Measurements from ENCODE around the gene TRIM2.

TRIM2 gene

DNA sequence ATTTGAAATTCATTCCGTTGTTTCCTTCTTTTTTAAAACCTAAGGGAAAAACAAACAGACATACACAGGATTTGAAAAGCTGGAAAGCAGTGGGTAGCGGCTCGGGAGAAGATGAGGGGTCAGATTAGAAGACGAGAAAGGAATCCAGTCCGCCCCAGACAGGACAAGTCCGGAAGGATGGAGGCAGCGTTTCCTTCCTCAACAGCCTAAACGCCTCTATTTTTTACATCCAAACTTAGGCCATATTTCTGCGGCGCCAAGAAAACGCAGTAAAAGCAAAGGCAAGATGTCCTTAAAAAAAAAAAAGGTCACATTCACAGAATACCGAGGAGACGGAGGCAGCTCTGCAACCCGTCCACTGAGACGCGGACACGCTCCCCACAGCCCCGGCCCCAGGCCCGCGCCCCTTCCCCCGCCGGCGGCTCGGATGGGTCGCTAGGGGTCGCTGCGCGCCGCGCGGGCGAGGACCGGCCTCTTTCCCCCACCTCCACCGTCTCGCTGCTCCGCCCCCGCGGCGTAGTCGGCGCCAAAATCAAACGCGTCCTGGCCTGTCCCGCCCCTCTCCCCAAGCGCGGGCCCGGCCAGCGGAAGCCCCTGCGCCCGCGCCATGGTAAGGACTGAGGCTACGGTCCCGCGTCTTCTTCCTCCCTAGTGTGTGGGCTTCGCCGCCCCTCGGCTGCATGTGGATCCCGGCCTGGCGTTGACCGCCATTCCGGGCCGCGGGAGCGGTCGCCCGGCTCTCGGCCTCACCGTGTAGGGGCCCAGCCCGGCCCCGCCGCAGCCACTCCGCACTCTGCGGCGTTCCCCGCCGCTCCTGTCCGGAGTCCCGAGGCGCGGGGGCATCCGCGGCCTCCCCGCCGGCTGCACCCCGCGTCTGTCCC, 140.1 kb downstream of the TRIM2 start, which contains the start of gene MND1:
Gene MND1, plus strand, starts transcription at position 558 of the 881 bp plus-strand sequence. Its CDS starts 50 bp downstream, at position 608.
- peak; percentile 91 for ATAC-seq (replicated peaks; ENCODE audit: extremely low read depth, poor library complexity, severe bottlenecking)
- H3K4me1 Mint-ChIP-seq: no peaks in the 10 kb centered on the region
- H3K36me3 Mint-ChIP-seq (ENCODE audit: insufficient read depth): peaks cover 3% of the 10 kb centered on the region
- H3K4me3 Mint-ChIP-seq: peak within 1 kb of the TSS; percentile 85
- no peak within 1 kb of the TSS for H3K27ac Mint-ChIP-seq (ENCODE audit: low read depth)
- peaks cover 26% of the 10 kb centered on the region for H3K27me3 Mint-ChIP-seq
- peak; percentile 82 to 91 for DNase-seq (ENCODE audit: low spot score in 2 of 2)
- no peaks in the 10 kb centered on the region for H3K9me3 Mint-ChIP-seq

DNA sequence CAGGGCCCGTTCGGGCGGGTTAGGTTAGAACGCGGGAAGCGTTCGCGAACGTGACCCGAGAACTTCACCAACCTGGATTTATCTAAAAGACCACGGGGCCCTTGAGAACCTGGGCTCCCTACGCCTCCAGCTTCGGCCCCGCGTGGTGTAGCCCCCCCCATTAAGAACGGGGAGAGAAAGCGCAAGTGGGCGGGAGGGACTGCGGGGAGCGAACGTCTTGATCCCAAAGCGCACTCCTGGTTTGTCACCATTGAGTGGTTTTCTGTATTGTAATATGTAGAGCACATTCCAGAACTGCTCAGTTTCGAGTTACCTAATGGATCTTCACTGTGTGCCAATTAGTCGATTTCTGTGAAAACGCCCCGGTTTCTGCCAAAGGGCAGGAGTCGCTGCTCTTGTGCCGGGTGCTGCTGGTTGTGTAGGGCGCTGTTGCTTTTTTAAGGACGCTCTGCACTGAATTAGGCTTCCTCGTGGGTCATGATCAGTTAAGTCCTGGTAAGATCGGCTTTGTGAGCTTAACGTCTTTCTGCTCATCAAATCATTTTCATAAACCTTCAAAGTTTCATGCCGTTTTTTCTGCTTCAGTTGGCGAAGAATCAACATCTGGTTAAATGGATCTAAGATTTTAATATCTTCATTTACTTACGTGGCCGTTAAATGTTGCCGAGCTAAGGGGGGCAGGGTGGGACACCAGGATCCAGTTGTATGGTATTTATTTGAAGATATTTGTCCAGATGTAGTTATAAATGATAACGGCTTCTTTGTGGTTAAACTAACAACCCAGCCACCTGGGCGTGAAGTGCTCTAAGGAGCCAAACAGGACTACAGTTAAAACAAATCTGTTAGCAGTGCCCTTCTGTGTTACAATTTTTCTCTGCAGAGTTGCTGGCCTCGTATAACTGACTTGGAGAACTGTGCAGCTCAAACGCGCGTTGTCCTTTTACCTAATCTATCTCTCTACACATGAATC, 141.1 kb downstream of the TRIM2 start:
- peak; percentile 50 for ATAC-seq (replicated peaks; ENCODE audit: extremely low read depth, poor library complexity, severe bottlenecking)
- Mint-ChIP-seq H3K4me1 (no peaks in the 10 kb centered on the region), H3K4me3 (peak overlapping the region; percentile 85), H3K27me3 (peaks cover 20% of the 10 kb centered on the region), H3K36me3 (ENCODE audit: insufficient read depth) (peaks cover 3% of the 10 kb centered on the region), H3K27ac (ENCODE audit: low read depth) (no peak overlapping the region), H3K9me3 (no peaks in the 10 kb centered on the region)
- DNase-seq (ENCODE audit: low spot score in 2 of 2): peak in 1 of 2 donors; percentile 18

DNA sequence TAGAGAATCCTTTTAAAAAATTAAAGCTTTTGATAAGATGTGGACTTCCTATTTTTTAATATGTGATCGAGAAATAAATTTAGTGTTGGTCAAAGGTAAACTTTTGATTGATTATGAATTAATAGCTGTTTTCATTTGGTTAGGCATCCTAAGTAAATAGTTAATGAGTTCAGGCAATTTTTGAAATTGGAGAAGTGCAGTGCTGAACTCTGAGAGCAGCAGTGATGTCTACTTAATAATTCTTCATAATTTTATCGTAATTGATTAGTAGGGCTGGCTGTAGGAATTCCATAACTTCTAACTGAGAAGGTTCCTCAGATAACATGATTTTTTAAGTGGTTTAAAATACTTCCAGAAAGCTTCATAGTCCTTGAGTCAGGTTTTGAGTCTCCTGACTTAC, 141.8 kb downstream of the TRIM2 start:
- ATAC-seq (replicated peaks; ENCODE audit: extremely low read depth, poor library complexity, severe bottlenecking) (no peak), DNase-seq (ENCODE audit: low spot score in 2 of 2) (no peak)
- Mint-ChIP-seq H3K36me3 (ENCODE audit: insufficient read depth) (peaks cover 3% of the 10 kb centered on the region), H3K9me3 (no peaks in the 10 kb centered on the region), H3K4me3 (peak overlapping the region; percentile 85), H3K27me3 (peaks cover 12% of the 10 kb centered on the region), H3K4me1 (no peaks in the 10 kb centered on the region), H3K27ac (ENCODE audit: low read depth) (no peak overlapping the region)

DNA sequence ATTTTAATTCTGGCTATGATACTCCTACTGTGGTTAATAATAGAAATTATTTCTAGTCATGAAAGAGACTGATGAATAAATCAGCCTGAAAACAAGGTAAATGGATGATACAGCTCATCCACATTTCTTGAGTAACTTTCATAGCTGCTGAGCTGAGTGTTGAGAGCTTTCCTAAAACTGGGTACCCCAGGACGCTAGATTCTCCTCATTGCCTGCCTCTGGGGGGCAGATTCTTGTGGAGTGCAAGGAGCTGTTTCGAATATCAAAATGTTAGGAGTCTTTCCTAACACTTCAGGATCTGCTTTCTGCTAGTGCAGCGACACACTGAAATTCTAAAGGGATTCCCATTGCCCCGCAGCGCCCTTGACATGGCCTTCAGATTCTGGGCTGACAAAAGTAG, 142.3 kb downstream of the TRIM2 start:
- no peak overlapping the region for H3K27ac Mint-ChIP-seq (ENCODE audit: low read depth)
- H3K4me3 Mint-ChIP-seq: no peak overlapping the region
- no peaks in the 10 kb centered on the region for H3K9me3 Mint-ChIP-seq
- ATAC-seq (replicated peaks; ENCODE audit: extremely low read depth, poor library complexity, severe bottlenecking): no peak
- DNase-seq (ENCODE audit: low spot score in 2 of 2): no peak
- peaks cover 3% of the 10 kb centered on the region for H3K36me3 Mint-ChIP-seq (ENCODE audit: insufficient read depth)
- no peaks in the 10 kb centered on the region for H3K4me1 Mint-ChIP-seq
- peaks cover 12% of the 10 kb centered on the region for H3K27me3 Mint-ChIP-seq

DNA sequence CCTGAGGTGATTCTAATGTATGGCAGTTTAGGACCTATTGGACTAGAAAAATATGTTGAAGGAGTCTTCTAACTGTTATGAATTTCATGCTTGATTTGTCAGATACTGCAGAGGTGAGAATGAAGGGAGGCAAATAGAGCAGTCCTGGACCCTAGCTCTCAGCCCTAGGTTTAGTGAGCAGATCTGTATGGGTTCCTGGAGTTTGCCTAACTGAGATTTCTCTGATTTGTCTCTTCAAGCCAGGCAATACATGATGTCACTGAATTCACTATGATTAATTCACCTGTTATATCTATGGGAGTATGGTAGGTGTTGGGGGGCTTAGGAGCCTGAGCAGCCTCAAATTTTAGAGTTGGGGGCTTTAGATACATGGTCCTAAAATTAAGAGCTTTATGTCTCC, 142.9 kb downstream of the TRIM2 start:
- Mint-ChIP-seq H3K27me3 (peaks cover 6% of the 10 kb centered on the region), H3K36me3 (ENCODE audit: insufficient read depth) (peaks cover 3% of the 10 kb centered on the region), H3K9me3 (no peaks in the 10 kb centered on the region), H3K4me1 (no peaks in the 10 kb centered on the region), H3K4me3 (no peak overlapping the region), H3K27ac (ENCODE audit: low read depth) (no peak overlapping the region)
- DNase-seq (ENCODE audit: low spot score in 2 of 2) (no peak), ATAC-seq (replicated peaks; ENCODE audit: extremely low read depth, poor library complexity, severe bottlenecking) (no peak)

DNA sequence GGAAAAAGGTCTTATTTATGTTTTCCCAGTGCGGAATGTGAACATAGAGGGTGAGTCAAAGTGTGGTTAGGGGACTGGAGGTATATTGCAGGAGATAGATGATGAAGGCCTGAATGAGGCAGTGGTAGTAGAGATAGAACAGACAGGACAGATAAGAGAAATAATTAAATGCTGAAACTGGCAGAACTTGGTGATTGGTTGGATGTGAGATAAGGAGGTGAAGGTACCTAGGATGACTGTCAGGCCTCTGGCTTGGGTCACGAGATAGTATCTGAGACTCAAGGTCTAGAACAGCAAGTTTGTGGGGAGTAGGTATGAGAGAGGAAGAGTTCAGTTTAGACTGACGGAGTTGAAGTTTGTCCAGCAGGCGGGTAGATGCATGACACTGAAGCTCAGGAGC, 143.8 kb downstream of the TRIM2 start:
- DNase-seq (ENCODE audit: low spot score in 2 of 2) (no peak), ATAC-seq (replicated peaks; ENCODE audit: extremely low read depth, poor library complexity, severe bottlenecking) (no peak)
- H3K4me3 Mint-ChIP-seq: no peak overlapping the region
- peaks cover 3% of the 10 kb centered on the region for H3K36me3 Mint-ChIP-seq (ENCODE audit: insufficient read depth)
- H3K9me3 Mint-ChIP-seq: no peaks in the 10 kb centered on the region
- H3K27me3 Mint-ChIP-seq: no peaks in the 10 kb centered on the region
- no peaks in the 10 kb centered on the region for H3K4me1 Mint-ChIP-seq
- no peak overlapping the region for H3K27ac Mint-ChIP-seq (ENCODE audit: low read depth)

DNA sequence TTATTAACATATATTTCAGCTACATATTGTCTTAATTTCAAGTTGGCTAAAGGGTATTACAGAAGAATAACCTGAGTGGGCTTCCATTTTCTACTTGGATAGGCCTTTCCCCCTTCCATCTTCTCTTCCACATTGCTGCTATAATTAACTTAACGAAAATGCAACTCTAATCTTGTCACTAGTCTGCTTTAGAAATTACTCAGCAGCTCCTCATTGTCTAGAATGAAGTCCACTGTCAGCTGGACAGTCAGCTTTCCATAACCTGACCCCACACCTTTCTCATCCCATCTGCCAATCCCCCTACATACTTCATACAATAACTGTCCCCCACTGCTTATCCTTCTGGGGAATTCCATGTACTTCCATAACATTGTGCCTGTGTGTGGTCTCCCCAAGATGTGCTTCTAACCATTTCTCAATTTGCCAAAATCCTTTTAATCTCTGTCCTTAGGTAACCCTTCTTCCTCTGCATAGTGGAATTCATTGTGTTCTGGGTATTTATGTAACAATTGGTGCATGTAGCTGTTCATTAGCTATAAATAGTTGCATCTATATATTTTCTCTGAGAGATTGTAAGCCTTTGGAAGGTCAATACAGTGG, 145.1 kb downstream of the TRIM2 start:
- Mint-ChIP-seq H3K27ac (ENCODE audit: low read depth) (no peak overlapping the region), H3K27me3 (no peaks in the 10 kb centered on the region), H3K36me3 (ENCODE audit: insufficient read depth) (peaks cover 6% of the 10 kb centered on the region), H3K4me1 (no peaks in the 10 kb centered on the region), H3K4me3 (no peak overlapping the region), H3K9me3 (no peaks in the 10 kb centered on the region)
- no peak for ATAC-seq (replicated peaks; ENCODE audit: extremely low read depth, poor library complexity, severe bottlenecking)
- DNase-seq (ENCODE audit: low spot score in 2 of 2): no peak

DNA sequence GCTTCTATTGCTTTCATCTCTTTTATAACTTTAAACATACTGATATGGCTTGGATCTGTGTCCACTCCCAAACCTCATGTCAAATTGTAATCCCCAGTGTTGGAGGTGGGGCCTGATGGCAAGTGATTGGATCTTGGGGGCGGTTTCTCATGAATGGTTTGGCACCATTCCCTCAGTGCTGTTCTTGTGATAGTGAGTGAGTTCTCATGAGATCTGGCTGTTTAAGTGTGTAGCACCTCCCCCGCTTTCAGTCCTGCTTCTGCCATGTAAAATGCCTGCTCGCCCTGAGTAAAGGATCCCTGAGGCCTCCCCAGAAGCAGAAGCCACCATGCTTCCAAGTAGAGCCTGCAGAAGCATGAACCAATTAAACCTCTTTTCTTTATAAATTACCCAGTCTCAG, 157.9 kb downstream of the TRIM2 start:
- Mint-ChIP-seq H3K4me3 (no peak overlapping the region), H3K27me3 (no peaks in the 10 kb centered on the region), H3K9me3 (no peaks in the 10 kb centered on the region), H3K27ac (ENCODE audit: low read depth) (no peak overlapping the region), H3K36me3 (ENCODE audit: insufficient read depth) (peaks cover 1% of the 10 kb centered on the region), H3K4me1 (no peaks in the 10 kb centered on the region)
- ATAC-seq (replicated peaks; ENCODE audit: extremely low read depth, poor library complexity, severe bottlenecking): no peak
- DNase-seq (ENCODE audit: low spot score in 2 of 2): no peak

DNA sequence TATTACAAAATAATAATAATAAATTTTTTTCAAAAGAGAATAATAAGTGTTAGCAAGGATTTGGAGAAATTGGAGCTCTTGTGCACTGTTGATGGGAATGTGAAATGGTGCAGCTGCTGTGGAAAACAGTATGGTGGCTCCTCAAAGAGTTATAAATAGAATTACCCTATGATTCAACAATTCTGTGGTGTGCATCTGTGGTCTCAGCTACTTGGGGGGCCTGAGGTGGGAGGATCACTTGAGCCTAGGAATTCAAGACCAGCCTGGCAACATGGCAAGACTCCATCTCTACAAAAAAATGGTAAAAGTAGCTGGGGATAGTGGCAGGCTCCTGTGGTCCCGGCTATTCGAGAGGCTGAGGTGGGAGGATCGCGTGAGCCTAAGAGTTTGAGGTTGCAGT, 159.8 kb downstream of the TRIM2 start:
- Mint-ChIP-seq H3K4me1 (no peaks in the 10 kb centered on the region), H3K27ac (ENCODE audit: low read depth) (no peak overlapping the region), H3K9me3 (no peaks in the 10 kb centered on the region), H3K36me3 (ENCODE audit: insufficient read depth) (peaks cover 1% of the 10 kb centered on the region), H3K27me3 (no peaks in the 10 kb centered on the region), H3K4me3 (no peak overlapping the region)
- no peak for ATAC-seq (replicated peaks; ENCODE audit: extremely low read depth, poor library complexity, severe bottlenecking)
- no peak for DNase-seq (ENCODE audit: low spot score in 2 of 2)

DNA sequence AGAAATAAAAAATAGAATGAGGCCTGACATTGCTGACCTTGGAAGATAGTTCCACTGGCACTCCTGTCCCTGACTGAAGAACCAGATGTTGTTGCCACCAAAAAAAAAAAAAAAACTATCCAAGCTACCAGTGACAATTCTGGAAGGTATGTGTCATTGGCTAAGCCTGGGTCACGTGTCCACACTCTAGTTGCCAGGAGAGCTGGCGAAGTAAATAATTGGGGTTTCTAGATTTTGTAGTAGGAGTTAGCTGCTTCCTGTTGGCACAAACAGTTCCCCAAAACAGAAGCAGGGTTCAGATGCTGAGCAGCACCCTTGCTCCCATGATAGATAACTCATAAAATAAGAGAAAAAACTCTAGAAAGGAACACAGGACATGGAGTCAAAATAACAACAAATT, 160.8 kb downstream of the TRIM2 start:
- H3K4me3 Mint-ChIP-seq: no peak overlapping the region
- H3K9me3 Mint-ChIP-seq: no peaks in the 10 kb centered on the region
- no peaks in the 10 kb centered on the region for H3K4me1 Mint-ChIP-seq
- H3K36me3 Mint-ChIP-seq (ENCODE audit: insufficient read depth): peaks cover 1% of the 10 kb centered on the region
- ATAC-seq (replicated peaks; ENCODE audit: extremely low read depth, poor library complexity, severe bottlenecking) (no peak), DNase-seq (ENCODE audit: low spot score in 2 of 2) (no peak)
- no peaks in the 10 kb centered on the region for H3K27me3 Mint-ChIP-seq
- H3K27ac Mint-ChIP-seq (ENCODE audit: low read depth): no peak overlapping the region

DNA sequence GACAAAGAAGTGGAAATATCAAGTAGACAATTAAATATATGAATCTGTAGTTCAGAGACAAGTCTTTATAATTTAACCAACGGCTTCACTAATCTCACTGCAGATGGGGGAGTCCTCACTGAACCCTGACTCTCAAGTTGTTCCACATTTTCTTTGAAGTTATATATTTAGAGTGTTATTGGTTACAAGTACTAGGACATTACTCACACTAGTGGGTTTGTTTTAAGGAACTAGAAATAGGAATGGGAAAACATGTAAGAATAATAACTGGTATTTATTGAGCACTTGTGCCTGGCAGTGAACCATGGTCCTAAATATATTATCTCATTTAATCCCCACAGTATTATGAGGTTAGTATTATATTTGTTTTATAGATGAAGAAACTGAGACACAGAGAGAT, 162.2 kb downstream of the TRIM2 start:
- no peak for ATAC-seq (replicated peaks; ENCODE audit: extremely low read depth, poor library complexity, severe bottlenecking)
- no peaks in the 10 kb centered on the region for H3K9me3 Mint-ChIP-seq
- peaks cover 4% of the 10 kb centered on the region for H3K4me1 Mint-ChIP-seq
- H3K27ac Mint-ChIP-seq (ENCODE audit: low read depth): no peak overlapping the region
- H3K36me3 Mint-ChIP-seq (ENCODE audit: insufficient read depth): no peaks in the 10 kb centered on the region
- no peaks in the 10 kb centered on the region for H3K27me3 Mint-ChIP-seq
- DNase-seq (ENCODE audit: low spot score in 2 of 2): no peak
- H3K4me3 Mint-ChIP-seq: no peak overlapping the region

DNA sequence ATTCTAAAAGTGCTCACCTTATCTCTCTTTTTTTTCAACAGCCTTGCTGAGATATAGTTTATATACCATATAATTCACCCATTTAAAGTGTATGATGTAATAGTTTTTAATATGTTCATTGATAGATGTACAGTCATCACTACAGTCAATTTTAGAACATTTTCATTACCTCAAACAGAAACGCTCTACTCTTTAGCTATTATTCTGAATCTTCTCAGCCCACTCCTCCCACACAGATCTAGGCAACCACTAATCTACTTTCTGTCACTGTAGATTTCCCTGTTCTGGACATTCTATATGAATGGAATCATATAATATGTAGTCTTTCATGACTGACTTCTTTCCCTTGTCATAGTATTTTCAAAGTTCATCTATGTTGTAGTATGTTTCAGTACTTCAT, 162.8 kb downstream of the TRIM2 start:
- peaks cover 1% of the 10 kb centered on the region for H3K36me3 Mint-ChIP-seq (ENCODE audit: insufficient read depth)

More for the DNA sequence above, 162.8 kb downstream of the TRIM2 start:
- H3K4me1 Mint-ChIP-seq: peaks cover 9% of the 10 kb centered on the region
- DNase-seq (ENCODE audit: low spot score in 2 of 2): no peak
- H3K27ac Mint-ChIP-seq (ENCODE audit: low read depth): no peak overlapping the region
- no peaks in the 10 kb centered on the region for H3K27me3 Mint-ChIP-seq
- H3K9me3 Mint-ChIP-seq: no peaks in the 10 kb centered on the region
- no peak overlapping the region for H3K4me3 Mint-ChIP-seq
- no peak for ATAC-seq (replicated peaks; ENCODE audit: extremely low read depth, poor library complexity, severe bottlenecking)

All from central memory CD8-positive, alpha-beta T cell (primary cell).